ENCODE data around the gene KCNK4. TPM values are rescaled to one million over a fixed set of nuclear protein-coding genes. Genes with fewer than 3 reads are reported as not detected.
"Not testable (repeated sequence)": the region's sequence is repeated elsewhere in the genome, so short reads cannot be mapped to it uniquely, and the experiment has no call there.

The KCNK4 gene
- total RNA-seq, 2 experiments from 2014 or later = not detected

GRCh38 chr11:64303109-64304031 lies 12.3 kb downstream of the KCNK4 start:
- ChIA-PET POLR2A (interaction anchor here (1.0 to 2.2 kb wide), 7 partner anchors 15 to 99 kb away, joined by 3 to 13 read pairs (median 9); partner anchors contain the start of genes DNAJC4, FERMT3, FKBP2 and PRDX5), CTCF (interaction anchor here (0.6 to 5.4 kb wide), 25 partner anchors 8 to 146 kb away, joined by 3 to 111 read pairs (median 5); partner anchors contain the start of genes BAD, FERMT3, FKBP2 and GPR137)
- no peaks in the 10 kb centered on the region for H3K9me3 Mint-ChIP-seq (ENCODE audit: low read depth)
- peaks cover 13% of the 10 kb centered on the region for H3K36me3 Mint-ChIP-seq (ENCODE audit: low read depth)
- intact Hi-C loops (cut with DNase I, micrococcal nuclease) = loop anchor here (1.0 to 10.0 kb wide), 5 partner anchors 52 to 1419 kb away; partner anchors contain the start of genes OTUB1 (in 1 of the 2), PLCB3 (in 1 of the 2), SLC3A2 (in 1 of the 2) and ZFTA (in 1 of the 2)
- peaks cover 20% of the 10 kb centered on the region for H3K27me3 Mint-ChIP-seq
- H3K4me1 Mint-ChIP-seq = peaks cover 32% of the 10 kb centered on the region
- ATAC-seq (no peak), DNase-seq (no peak)
- H3K4me3 Mint-ChIP-seq = peak overlapping the region; percentile 100
- H3K27ac Mint-ChIP-seq = no peak overlapping the region

GRCh38 chr11:64304032-64304315 lies 12.9 kb downstream of the KCNK4 start:
- DNase-seq (no peak), ATAC-seq (no peak)
- CTCF ChIA-PET = interaction anchor here (0.5 to 5.4 kb wide), 24 partner anchors 9 to 475 kb away, joined by 3 to 111 read pairs (median 5); partner anchors contain the start of genes BAD, FERMT3, FKBP2 and GPR137
- peaks cover 13% of the 10 kb centered on the region for H3K36me3 Mint-ChIP-seq (ENCODE audit: low read depth)
- POLR2A ChIA-PET = interaction anchor here (1.0 to 2.2 kb wide), 7 partner anchors 14 to 100 kb away, joined by 3 to 13 read pairs (median 9); partner anchors contain the start of genes DNAJC4, FERMT3, FKBP2 and PRDX5
- peaks cover 18% of the 10 kb centered on the region for H3K27me3 Mint-ChIP-seq
- H3K4me1 Mint-ChIP-seq = peaks cover 32% of the 10 kb centered on the region
- H3K27ac Mint-ChIP-seq = peak overlapping the region; percentile 95
- no peaks in the 10 kb centered on the region for H3K9me3 Mint-ChIP-seq (ENCODE audit: low read depth)
- intact Hi-C loops (cut with DNase I, micrococcal nuclease) = loop anchor here (1.0 to 10.0 kb wide), 5 partner anchors 53 to 1419 kb away; partner anchors contain the start of genes OTUB1 (in 1 of the 2), PLCB3 (in 1 of the 2), SLC3A2 (in 1 of the 2) and ZFTA (in 1 of the 2)
- H3K4me3 Mint-ChIP-seq = peak overlapping the region; percentile 100

GRCh38 chr11:64304316-64305072 lies 13.4 kb downstream of the KCNK4 start:
- Mint-ChIP-seq H3K27me3 (peaks cover 14% of the 10 kb centered on the region), H3K36me3 (ENCODE audit: low read depth) (peaks cover 13% of the 10 kb centered on the region), H3K4me1 (peaks cover 34% of the 10 kb centered on the region), H3K27ac (peak overlapping the region; percentile 95), H3K4me3 (peak overlapping the region; percentile 100), H3K9me3 (ENCODE audit: low read depth) (no peaks in the 10 kb centered on the region)
- CTCF ChIA-PET = interaction anchor here (0.5 to 5.4 kb wide), 34 partner anchors 8 to 536 kb away, joined by 3 to 111 read pairs (median 4); partner anchors contain the start of genes BAD, FERMT3, FKBP2 and GPR137
- POLR2A ChIA-PET = interaction anchor here (1.0 to 2.2 kb wide), 7 partner anchors 13 to 100 kb away, joined by 3 to 13 read pairs (median 9); partner anchors contain the start of genes DNAJC4, FERMT3, FKBP2 and PRDX5
- ATAC-seq (peak; percentile 49), DNase-seq (peak; percentile 99)
- intact Hi-C loops (cut with DNase I, micrococcal nuclease) = loop anchor here (1.0 to 10.0 kb wide), 22 partner anchors 13 to 1420 kb away; partner anchors contain the start of genes CCDC88B (in 2 of the 2), FKBP2 (in 2 of the 2), GPR137 (in 2 of the 2) and TRMT112 (in 2 of the 2)

GRCh38 chr11:64305075-64305690 lies 14.1 kb downstream of the KCNK4 start, which contains the start of gene ESRRA:
ESRRA (plus strand) TSS chr11:64305524; CDS start chr11:64307180, 1,656 bp downstream.
- Mint-ChIP-seq H3K9me3 (ENCODE audit: low read depth) (no peaks in the 10 kb centered on the region), H3K4me3 (peak within 1 kb of the TSS; percentile 100), H3K27ac (peak within 1 kb of the TSS; percentile 96), H3K27me3 (peaks cover 8% of the 10 kb centered on the region), H3K4me1 (peaks cover 33% of the 10 kb centered on the region), H3K36me3 (ENCODE audit: low read depth) (peaks cover 16% of the 10 kb centered on the region)
- ATAC-seq (peak; percentile 80), DNase-seq (peak; percentile 100)
- ChIA-PET CTCF (interaction anchor here (0.6 to 5.4 kb wide), 21 partner anchors 9 to 537 kb away, joined by 3 to 111 read pairs (median 5); partner anchors contain the start of genes BAD, FERMT3, GPR137 and PLCB3), POLR2A (interaction anchor here (1.1 to 2.2 kb wide), 6 partner anchors 13 to 101 kb away, joined by 3 to 13 read pairs (median 10); partner anchors contain the start of genes DNAJC4, FERMT3, FKBP2 and PRDX5)
- intact Hi-C loops (cut with DNase I, micrococcal nuclease) = loop anchor here (1.0 to 10.0 kb wide), 19 partner anchors 12 to 1420 kb away; partner anchors contain the start of genes CCDC88B (in 2 of the 2), FKBP2 (in 2 of the 2), GPR137 (in 2 of the 2) and TRMT112 (in 2 of the 2)

- DNase-seq (peak; percentile 81), ATAC-seq (peak; percentile 21)
- Mint-ChIP-seq H3K4me3 (peak overlapping the region; percentile 100), H3K4me1 (peaks cover 29% of the 10 kb centered on the region), H3K36me3 (ENCODE audit: low read depth) (peaks cover 19% of the 10 kb centered on the region), H3K9me3 (ENCODE audit: low read depth) (no peaks in the 10 kb centered on the region), H3K27me3 (peaks cover under 1% of the 10 kb centered on the region), H3K27ac (peak overlapping the region; percentile 96)
- CTCF ChIA-PET = interaction anchor here (0.9 to 2.8 kb wide), 5 partner anchors 22 to 473 kb away, joined by 3 to 27 read pairs (median 5); partner anchors contain the start of genes BAD, GPR137, PLCB3 and SF1
- intact Hi-C loops (cut with DNase I, micrococcal nuclease) = loop anchor here (1.0 to 10.0 kb wide), 19 partner anchors 11 to 1421 kb away; partner anchors contain the start of genes CCDC88B (in 2 of the 2), FKBP2 (in 2 of the 2), GPR137 (in 2 of the 2) and TRMT112 (in 2 of the 2)
- POLR2A ChIA-PET = interaction anchor here (2.2 kb wide), 1 partner anchor 12 kb away, joined by 13 read pairs; the partner anchor contains the start of gene PRDX5
Observed at GRCh38 chr11:64305691-64306562, 14.8 kb downstream of the KCNK4 start.

- H3K4me3 Mint-ChIP-seq = peak overlapping the region; percentile 100
- H3K9me3 Mint-ChIP-seq (ENCODE audit: low read depth) = no peaks in the 10 kb centered on the region
- H3K4me1 Mint-ChIP-seq = peaks cover 30% of the 10 kb centered on the region
- CTCF ChIA-PET = interaction anchor here (0.8 to 2.4 kb wide), 3 partner anchors 11 to 1499 kb away, joined by 3 to 5 read pairs (median 3); partner anchors contain the start of gene PRDX5
- DNase-seq = no peak
- peaks cover 19% of the 10 kb centered on the region for H3K36me3 Mint-ChIP-seq (ENCODE audit: low read depth)
- POLR2A ChIA-PET = no interaction called here
- intact Hi-C loops (cut with DNase I, micrococcal nuclease) = loop anchor here (5.0 to 10.0 kb wide), 3 partner anchors 36 to 1422 kb away; partner anchors contain the start of genes CCDC88B (in 1 of the 2), OTUB1 (in 1 of the 2) and SLC3A2 (in 1 of the 2)
- H3K27me3 Mint-ChIP-seq = no peaks in the 10 kb centered on the region
- no peak for ATAC-seq
- H3K27ac Mint-ChIP-seq = peak overlapping the region; percentile 96
Observed at GRCh38 chr11:64306563-64306875, 15.4 kb downstream of the KCNK4 start.

GRCh38 chr11:64306876-64307622 lies 15.9 kb downstream of the KCNK4 start:
- Mint-ChIP-seq H3K36me3 (ENCODE audit: low read depth) (peaks cover 19% of the 10 kb centered on the region), H3K27me3 (no peaks in the 10 kb centered on the region), H3K4me1 (peaks cover 30% of the 10 kb centered on the region), H3K4me3 (peak overlapping the region; percentile 100), H3K27ac (peak overlapping the region; percentile 96), H3K9me3 (ENCODE audit: low read depth) (no peaks in the 10 kb centered on the region)
- ChIA-PET CTCF (interaction anchor here (0.8 to 2.4 kb wide), 3 partner anchors 11 to 1499 kb away, joined by 3 to 5 read pairs (median 3); partner anchors contain the start of gene PRDX5), POLR2A (no interaction called here)
- no peak for DNase-seq
- intact Hi-C loops (cut with DNase I, micrococcal nuclease) = loop anchor here (5.0 to 10.0 kb wide), 3 partner anchors 35 to 1422 kb away; partner anchors contain the start of genes CCDC88B (in 1 of the 2), OTUB1 (in 1 of the 2) and SLC3A2 (in 1 of the 2)
- no peak for ATAC-seq

GRCh38 chr11:64307795-64308194 lies 16.7 kb downstream of the KCNK4 start:
- Mint-ChIP-seq H3K36me3 (ENCODE audit: low read depth) (peaks cover 19% of the 10 kb centered on the region), H3K27ac (peak overlapping the region; percentile 20), H3K4me3 (peak overlapping the region; percentile 38), H3K4me1 (peaks cover 33% of the 10 kb centered on the region)
- DNase-seq; ATAC-seq; H3K27me3 Mint-ChIP-seq; H3K9me3 Mint-ChIP-seq (ENCODE audit: low read depth); POLR2A ChIA-PET: not testable (repeated sequence)
- CTCF ChIA-PET = interaction anchor here (0.5 to 2.4 kb wide), 2 partner anchors 10 to 971 kb away, joined by 3 to 5 read pairs; partner anchors contain the start of gene PRDX5
- intact Hi-C loops (cut with DNase I, micrococcal nuclease) = loop anchor here (5.0 to 10.0 kb wide), 3 partner anchors 35 to 1423 kb away; partner anchors contain the start of genes CCDC88B (in 1 of the 2), OTUB1 (in 1 of the 2) and SLC3A2 (in 1 of the 2)
